HL-60 (cell line): ENCODE measurements around the gene IL23R.

ENCODE experiments used
- DNase-seq, 2 experiments: peaks; one replicate each; pipeline ENCODE4 v3.0.0-alpha.2; 2010 to 2020; ENCODE audit warnings: low read depth in 1 of 2, low spot score in 1 of 2
- H3K27ac ChIP-seq: fragments of 250-450 bp; sonication (Bioruptor Pico); replicated peaks from 2 replicates; pipeline ENCODE4 v1.5.1; 2020; ENCODE audit warnings: mild to moderate bottlenecking, moderate library complexity
- H3K27me3 ChIP-seq: fragments of 250-450 bp; sonication (Bioruptor Pico); 2 replicates; pipeline ENCODE4 v1.5.1; 2021; ENCODE audit warnings: mild to moderate bottlenecking, moderate library complexity; ENCODE audit not compliant: insufficient read depth, poor library complexity, severe bottlenecking
- H3K4me3 ChIP-seq: replicated peaks from 2 replicates; pipeline ENCODE4 v1.5.1; 2011; ENCODE audit warnings: mild to moderate bottlenecking, control low read depth, low read length; ENCODE audit not compliant: insufficient read depth
- GABPA ChIP-seq: IDR thresholded peaks from 2 replicates; pipeline ENCODE4 v1.6.1; 2012; ENCODE audit warnings: low read depth
- POLR2AphosphoS5 ChIP-seq: IDR thresholded peaks from 2 replicates; pipeline ENCODE4 v1.6.1; 2012; ENCODE audit warnings: low read depth
- SPI1 ChIP-seq: IDR thresholded peaks from 2 replicates; pipeline ENCODE4 v1.6.1; 2012; ENCODE audit warnings: low read depth, mild to moderate bottlenecking, borderline replicate concordance
- TF ChIP-seq, protein P1 (sequence below): IDR thresholded peaks from 2 replicates; pipeline ENCODE4 v1.6.1; 2012; ENCODE audit warnings: low read depth; ENCODE audit not compliant: insufficient replicate concordance
- TF ChIP-seq, protein P2 (sequence below): IDR thresholded peaks from one replicate; pipeline ENCODE4 v1.5.1; 2011; ENCODE audit warnings: low read length, control low read depth, inconsistent platforms; ENCODE audit not compliant: insufficient read depth

The IL23R gene

DNA sequence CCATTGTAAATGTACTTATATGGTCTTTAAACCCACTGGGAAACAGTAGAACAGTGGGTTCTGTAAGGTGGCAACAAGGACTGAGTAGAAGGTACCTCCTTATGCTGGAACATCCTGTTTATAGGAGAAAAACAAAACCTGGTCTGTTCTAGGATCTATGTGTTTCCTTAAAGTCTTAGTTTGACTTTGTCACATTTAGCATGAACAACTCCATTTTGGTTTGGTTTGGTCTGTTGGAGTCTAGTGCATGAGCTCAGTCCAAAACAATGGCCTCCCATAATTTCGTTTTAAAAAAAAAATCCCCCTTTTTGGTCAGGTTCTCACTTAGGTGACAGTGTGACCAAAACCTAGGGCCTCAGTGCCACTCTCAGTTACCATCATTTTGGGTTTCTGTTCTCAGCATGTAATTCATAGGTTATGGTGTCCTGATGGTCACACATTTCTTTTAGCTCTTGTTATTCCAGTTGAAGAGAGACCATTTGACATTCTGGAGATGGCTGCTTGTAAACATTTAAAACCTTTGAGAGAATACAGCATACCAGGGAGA is 75.0 kb downstream of the IL23R start:
- Histone ChIP-seq H3K27me3 (no peaks in the 10 kb centered on the region), H3K4me3 (no peak overlapping the region), H3K27ac (no peak overlapping the region)
- DNase-seq: no peak
- no peak for TF ChIP-seq SPI1
- TF ChIP-seq GABPA: no peak
- TF ChIP-seq, protein P1, sequence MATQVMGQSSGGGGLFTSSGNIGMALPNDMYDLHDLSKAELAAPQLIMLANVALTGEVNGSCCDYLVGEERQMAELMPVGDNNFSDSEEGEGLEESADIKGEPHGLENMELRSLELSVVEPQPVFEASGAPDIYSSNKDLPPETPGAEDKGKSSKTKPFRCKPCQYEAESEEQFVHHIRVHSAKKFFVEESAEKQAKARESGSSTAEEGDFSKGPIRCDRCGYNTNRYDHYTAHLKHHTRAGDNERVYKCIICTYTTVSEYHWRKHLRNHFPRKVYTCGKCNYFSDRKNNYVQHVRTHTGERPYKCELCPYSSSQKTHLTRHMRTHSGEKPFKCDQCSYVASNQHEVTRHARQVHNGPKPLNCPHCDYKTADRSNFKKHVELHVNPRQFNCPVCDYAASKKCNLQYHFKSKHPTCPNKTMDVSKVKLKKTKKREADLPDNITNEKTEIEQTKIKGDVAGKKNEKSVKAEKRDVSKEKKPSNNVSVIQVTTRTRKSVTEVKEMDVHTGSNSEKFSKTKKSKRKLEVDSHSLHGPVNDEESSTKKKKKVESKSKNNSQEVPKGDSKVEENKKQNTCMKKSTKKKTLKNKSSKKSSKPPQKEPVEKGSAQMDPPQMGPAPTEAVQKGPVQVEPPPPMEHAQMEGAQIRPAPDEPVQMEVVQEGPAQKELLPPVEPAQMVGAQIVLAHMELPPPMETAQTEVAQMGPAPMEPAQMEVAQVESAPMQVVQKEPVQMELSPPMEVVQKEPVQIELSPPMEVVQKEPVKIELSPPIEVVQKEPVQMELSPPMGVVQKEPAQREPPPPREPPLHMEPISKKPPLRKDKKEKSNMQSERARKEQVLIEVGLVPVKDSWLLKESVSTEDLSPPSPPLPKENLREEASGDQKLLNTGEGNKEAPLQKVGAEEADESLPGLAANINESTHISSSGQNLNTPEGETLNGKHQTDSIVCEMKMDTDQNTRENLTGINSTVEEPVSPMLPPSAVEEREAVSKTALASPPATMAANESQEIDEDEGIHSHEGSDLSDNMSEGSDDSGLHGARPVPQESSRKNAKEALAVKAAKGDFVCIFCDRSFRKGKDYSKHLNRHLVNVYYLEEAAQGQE: no peak
- TF ChIP-seq, protein P2, sequence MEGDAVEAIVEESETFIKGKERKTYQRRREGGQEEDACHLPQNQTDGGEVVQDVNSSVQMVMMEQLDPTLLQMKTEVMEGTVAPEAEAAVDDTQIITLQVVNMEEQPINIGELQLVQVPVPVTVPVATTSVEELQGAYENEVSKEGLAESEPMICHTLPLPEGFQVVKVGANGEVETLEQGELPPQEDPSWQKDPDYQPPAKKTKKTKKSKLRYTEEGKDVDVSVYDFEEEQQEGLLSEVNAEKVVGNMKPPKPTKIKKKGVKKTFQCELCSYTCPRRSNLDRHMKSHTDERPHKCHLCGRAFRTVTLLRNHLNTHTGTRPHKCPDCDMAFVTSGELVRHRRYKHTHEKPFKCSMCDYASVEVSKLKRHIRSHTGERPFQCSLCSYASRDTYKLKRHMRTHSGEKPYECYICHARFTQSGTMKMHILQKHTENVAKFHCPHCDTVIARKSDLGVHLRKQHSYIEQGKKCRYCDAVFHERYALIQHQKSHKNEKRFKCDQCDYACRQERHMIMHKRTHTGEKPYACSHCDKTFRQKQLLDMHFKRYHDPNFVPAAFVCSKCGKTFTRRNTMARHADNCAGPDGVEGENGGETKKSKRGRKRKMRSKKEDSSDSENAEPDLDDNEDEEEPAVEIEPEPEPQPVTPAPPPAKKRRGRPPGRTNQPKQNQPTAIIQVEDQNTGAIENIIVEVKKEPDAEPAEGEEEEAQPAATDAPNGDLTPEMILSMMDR: no peak
- no peak for TF ChIP-seq POLR2AphosphoS5

DNA sequence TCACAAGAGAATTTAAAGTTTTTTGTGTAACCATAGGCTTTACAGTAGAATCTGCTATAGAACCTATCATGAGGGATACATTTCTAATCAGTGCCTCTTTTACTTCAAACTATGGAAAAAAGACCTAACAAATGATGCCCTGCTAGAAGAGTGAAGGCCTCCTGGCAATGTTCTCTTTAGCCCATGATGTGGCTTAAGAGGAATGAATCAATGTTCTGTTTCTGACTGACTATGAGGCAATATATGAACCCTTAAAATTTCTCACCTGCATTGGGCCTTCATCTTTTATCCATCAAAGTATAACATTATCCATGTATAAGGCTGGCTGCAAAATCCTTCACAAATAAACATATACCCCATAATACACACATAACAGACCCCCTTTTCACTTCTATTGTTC is 75.8 kb downstream of the IL23R start:
- TF ChIP-seq POLR2AphosphoS5 (no peak), SPI1 (no peak), GABPA (no peak)
- TF ChIP-seq, protein P1: no peak
- TF ChIP-seq, protein P2: no peak
- no peak overlapping the region for H3K27ac ChIP-seq
- no peaks in the 10 kb centered on the region for H3K27me3 ChIP-seq

DNA sequence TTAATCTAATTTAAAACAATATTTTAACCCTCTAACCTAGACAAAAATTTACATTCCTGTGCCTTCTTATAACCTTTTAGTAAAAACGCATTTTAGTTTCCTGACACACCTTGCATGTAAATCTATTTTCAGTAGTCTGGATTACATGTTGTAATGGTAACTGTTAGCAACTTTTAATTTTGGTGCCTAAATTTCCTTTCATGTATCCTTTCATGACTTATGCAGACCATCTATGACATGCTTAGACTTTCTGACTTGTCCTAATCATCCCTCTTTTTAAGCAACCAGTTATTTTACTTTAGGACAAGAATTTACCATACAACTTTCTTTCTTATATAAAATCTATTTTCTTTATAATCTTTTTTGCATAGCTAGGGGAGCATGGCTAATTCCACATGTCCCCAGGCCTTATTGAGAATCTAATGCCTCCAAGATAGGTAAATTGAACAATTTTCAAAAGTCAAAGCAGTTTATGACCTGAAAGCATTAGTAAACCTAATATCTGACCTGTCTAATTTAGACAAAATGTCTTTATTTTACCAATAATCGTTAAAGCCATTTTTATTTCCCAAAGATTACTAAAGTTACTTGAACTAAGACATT is 83.9 kb downstream of the IL23R start:
- no peak for DNase-seq
- TF ChIP-seq, protein P1: no peak
- TF ChIP-seq, protein P2: no peak
- TF ChIP-seq POLR2AphosphoS5 (no peak), GABPA (no peak), SPI1 (no peak)
- Histone ChIP-seq H3K4me3 (no peak overlapping the region), H3K27me3 (no peaks in the 10 kb centered on the region), H3K27ac (no peak overlapping the region)

More for the DNA sequence above, 75.8 kb downstream of the IL23R start:
- no peak overlapping the region for H3K4me3 ChIP-seq
- no peak for DNase-seq
